OCI-LY7 (cell line): Measurements from ENCODE around the gene ADGRD2. TPM values are rescaled to one million over a fixed set of nuclear protein-coding genes. Genes with fewer than 3 reads are reported as not detected.

Experiments used
- BruUV-seq: library from RNA; stranded (reverse); fragments of 400-500 nt; replicated peaks from 2 replicates; lab custom pipeline; 2021; lab: Mats Ljungman, UMichigan
- CTCF ChIA-PET: fragments of 300-600 bp; sonication (Branson Sonifier 250); formaldehyde crosslinking; loops from one replicate; lab custom pipeline; 2022; ENCODE audit warnings: antibody characterized with exemption; ENCODE audit not compliant: unreplicated experiment; lab: Charles Lee
- POLR2A ChIA-PET: fragments of 300-600 bp; sonication (Branson Sonifier 250); formaldehyde crosslinking; loops from one replicate; lab custom pipeline; 2022; ENCODE audit warnings: antibody characterized with exemption; lab: Charles Lee
- DNase-seq: peaks from one replicate; pipeline ENCODE4 v3.0.0-alpha.2; 2015; ENCODE audit warnings: low spot score
- H2AFZ ChIP-seq: fragments of 200-600 bp; sonication (generic), shearing (Covaris generic); 2 replicates; pipeline ENCODE4 v1.6.1; 2014; ENCODE audit warnings: mild to moderate bottlenecking, antibody characterized with exemption, low read length, moderate library complexity
- H3K27ac ChIP-seq: fragments of 200-600 bp; sonication (generic); 2 replicates; pipeline ENCODE4 v1.5.1; 2014; ENCODE audit warnings: mixed run types, low read depth, mild to moderate bottlenecking, moderate library complexity, low read length, inconsistent platforms; ENCODE audit not compliant: poor library complexity, severe bottlenecking
- H3K36me3 ChIP-seq: fragments of 200-600 bp; sonication (generic); 2 replicates; pipeline ENCODE4 v1.6.1; 2014; ENCODE audit warnings: mild to moderate bottlenecking, antibody characterized with exemption, low read length, moderate library complexity, mixed read lengths; ENCODE audit not compliant: insufficient read depth
- H3K4me1 ChIP-seq: fragments of 200-600 bp; sonication (generic); 2 replicates; pipeline ENCODE4 v1.5.1; 2014; ENCODE audit warnings: mild to moderate bottlenecking, low read length; ENCODE audit not compliant: insufficient read depth, poor library complexity, severe bottlenecking
- H3K4me2 ChIP-seq: fragments of 200-600 bp; sonication (generic); 2 replicates; pipeline ENCODE4 v1.6.1; 2014; ENCODE audit warnings: mild to moderate bottlenecking, low read length
- H3K4me3 ChIP-seq: fragments of 200-600 bp; sonication (generic); 2 replicates; pipeline ENCODE4 v1.5.1; 2014; ENCODE audit warnings: mild to moderate bottlenecking, low read depth, low read length; ENCODE audit not compliant: poor library complexity, severe bottlenecking
- H3K79me2 ChIP-seq: fragments of 200-600 bp; sonication (generic); 2 replicates; pipeline ENCODE4 v1.6.1; 2016; ENCODE audit warnings: low read depth, mild to moderate bottlenecking, low read length, moderate library complexity, mixed read lengths; ENCODE audit not compliant: insufficient read depth
- H3K9me2 ChIP-seq: fragments of 200-600 bp; sonication (generic); 2 replicates; pipeline ENCODE4 v1.6.1; 2016; ENCODE audit warnings: mild to moderate bottlenecking, low read length, mixed read lengths; ENCODE audit not compliant: insufficient read depth
- H3K9me3 ChIP-seq: fragments of 200-600 bp; sonication (generic); 2 replicates; pipeline ENCODE4 v1.6.1; 2014; ENCODE audit warnings: mild to moderate bottlenecking, mixed run types, low read length, mixed read lengths
- H4K20me1 ChIP-seq: fragments of 200-600 bp; sonication (generic); 2 replicates; pipeline ENCODE4 v1.6.1; 2014; ENCODE audit warnings: mild to moderate bottlenecking, antibody characterized with exemption, low read length, moderate library complexity, mixed read lengths; ENCODE audit not compliant: insufficient read depth
- EZH2phosphoT487 ChIP-seq: fragments of 200-600 bp; sonication (generic); IDR thresholded peaks from 2 replicates; pipeline ENCODE4 v1.6.1; 2018; ENCODE audit warnings: low read depth, borderline replicate concordance, mild to moderate bottlenecking, mixed run types, antibody characterized with exemption, low read length, moderate library complexity, mixed read lengths
- intact Hi-C: fragments of 100-400 bp; cut with micrococcal nuclease; formaldehyde crosslinking; loops from one replicate; pipeline ENCODE4 v1.10.0; 2022; ENCODE audit not compliant: unreplicated experiment
- total RNA-seq, 2 experiments: library from RNA; depleted of rRNA in 1 of 2; stranded (reverse); fragments of >200 nt in 1 of 2; shearing (Covaris generic) in 1 of 2; gene quantifications; 2 replicates each; pipeline ENCODE4 v1.2.3, GENCODE V29; 2014 to 2022
- TF ChIP-seq, protein P1 (sequence below): fragments of 200-600 bp; sonication (generic); conservative IDR thresholded peaks from 2 replicates; pipeline ENCODE4 v1.5.1; 2014; ENCODE audit warnings: mild to moderate bottlenecking, antibody characterized with exemption, low read length, moderate library complexity, mixed read lengths

The ADGRD2 gene
- total RNA-seq, 2 experiments from 2014 or later: not detected

GRCh38 chr9:124475158-124475867, 25.1 kb downstream of the ADGRD2 start:
- ChIA-PET CTCF (no interaction called here), POLR2A (no interaction called here)
- TF ChIP-seq, protein P1, sequence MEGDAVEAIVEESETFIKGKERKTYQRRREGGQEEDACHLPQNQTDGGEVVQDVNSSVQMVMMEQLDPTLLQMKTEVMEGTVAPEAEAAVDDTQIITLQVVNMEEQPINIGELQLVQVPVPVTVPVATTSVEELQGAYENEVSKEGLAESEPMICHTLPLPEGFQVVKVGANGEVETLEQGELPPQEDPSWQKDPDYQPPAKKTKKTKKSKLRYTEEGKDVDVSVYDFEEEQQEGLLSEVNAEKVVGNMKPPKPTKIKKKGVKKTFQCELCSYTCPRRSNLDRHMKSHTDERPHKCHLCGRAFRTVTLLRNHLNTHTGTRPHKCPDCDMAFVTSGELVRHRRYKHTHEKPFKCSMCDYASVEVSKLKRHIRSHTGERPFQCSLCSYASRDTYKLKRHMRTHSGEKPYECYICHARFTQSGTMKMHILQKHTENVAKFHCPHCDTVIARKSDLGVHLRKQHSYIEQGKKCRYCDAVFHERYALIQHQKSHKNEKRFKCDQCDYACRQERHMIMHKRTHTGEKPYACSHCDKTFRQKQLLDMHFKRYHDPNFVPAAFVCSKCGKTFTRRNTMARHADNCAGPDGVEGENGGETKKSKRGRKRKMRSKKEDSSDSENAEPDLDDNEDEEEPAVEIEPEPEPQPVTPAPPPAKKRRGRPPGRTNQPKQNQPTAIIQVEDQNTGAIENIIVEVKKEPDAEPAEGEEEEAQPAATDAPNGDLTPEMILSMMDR: peak; percentile 39; the same call in 1 of the 2 replicates
- no peak for TF ChIP-seq EZH2phosphoT487
- no peak for DNase-seq
- H3K4me3 ChIP-seq: no peak overlapping the region
- H3K36me3 ChIP-seq: no peaks in the 10 kb centered on the region
- H4K20me1 ChIP-seq: no peaks in the 10 kb centered on the region
- peaks cover 13% of the 10 kb centered on the region for H3K4me1 ChIP-seq
- H3K4me2 ChIP-seq: no peak overlapping the region
- intact Hi-C loops: no loop called here
- no TSS peak for BruUV-seq
- no peak overlapping the region for H3K27ac ChIP-seq
- H3K79me2 ChIP-seq: no peaks in the 10 kb centered on the region
- H3K9me2 ChIP-seq: no peaks in the 10 kb centered on the region
- no peaks in the 10 kb centered on the region for H3K9me3 ChIP-seq
- no peak overlapping the region for H2AFZ ChIP-seq

GRCh38 chr9:124475868-124476690, 25.8 kb downstream of the ADGRD2 start:
- Histone ChIP-seq H3K9me2 (no peaks in the 10 kb centered on the region), H3K4me3 (no peak overlapping the region), H3K4me1 (peaks cover 15% of the 10 kb centered on the region), H3K4me2 (no peak overlapping the region), H3K9me3 (no peaks in the 10 kb centered on the region), H4K20me1 (no peaks in the 10 kb centered on the region), H3K79me2 (no peaks in the 10 kb centered on the region), H2AFZ (no peak overlapping the region), H3K36me3 (no peaks in the 10 kb centered on the region), H3K27ac (no peak overlapping the region)
- no TSS peak for BruUV-seq
- intact Hi-C loops: no loop called here
- CTCF ChIA-PET: no interaction called here
- no peak for DNase-seq
- POLR2A ChIA-PET: no interaction called here
- TF ChIP-seq, protein P1: no peak
- no peak for TF ChIP-seq EZH2phosphoT487
